GM19328 (cell line): Measurements from ENCODE around the gene SYNGR2.
"Not testable (repeated sequence)": the region's sequence is repeated elsewhere in the genome, so short reads cannot be mapped to it uniquely, and the experiment has no call there.

Source experiments
- ATAC-seq: cut with Tn5 transposase; IDR thresholded peaks from one replicate; pipeline ENCODE4 v1.9.1; 2021; ENCODE audit warnings: mild to moderate bottlenecking, moderate library complexity; ENCODE audit not compliant: unreplicated experiment

Gene SYNGR2

DNA sequence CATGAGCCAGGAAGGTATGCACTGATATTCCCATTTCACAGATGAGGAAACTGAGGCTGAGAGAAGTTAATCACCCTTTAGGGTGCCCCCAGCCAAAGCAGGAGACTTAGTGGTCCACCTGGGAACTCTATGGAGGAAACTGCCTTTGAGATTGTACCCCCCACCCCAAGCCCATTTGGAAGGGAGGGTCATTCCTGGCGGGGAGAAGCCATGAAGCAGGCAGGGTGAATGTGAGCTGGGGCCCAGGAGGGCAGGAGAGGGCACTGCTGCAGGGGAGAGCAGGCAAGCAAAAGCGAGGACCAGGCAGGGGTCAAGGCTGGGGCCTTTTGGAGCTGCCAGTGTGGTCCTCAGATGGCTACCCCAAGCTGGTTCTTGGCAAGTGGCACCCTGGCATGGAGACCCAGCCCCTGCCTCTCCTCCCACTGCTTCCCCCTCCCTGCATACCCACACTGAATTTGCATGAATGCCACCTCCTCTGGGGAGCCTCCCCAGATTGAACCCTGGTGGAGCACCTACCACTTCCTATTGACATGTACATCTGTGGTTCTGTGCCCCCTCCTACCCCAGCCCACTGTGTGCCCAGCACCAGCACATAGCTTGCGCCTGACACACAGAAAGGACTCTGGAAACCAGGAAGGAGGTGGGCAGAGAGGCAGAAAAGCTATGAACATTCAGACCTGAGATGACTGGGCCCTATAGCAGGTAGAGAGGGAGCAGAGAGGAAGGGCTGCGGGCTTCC, 38.9 kb upstream of the SYNGR2 start:
- no peak for ATAC-seq

GRCh38 chr17:78130090-78130436, 38.3 kb upstream of the SYNGR2 start:
- ATAC-seq = no peak

DNA sequence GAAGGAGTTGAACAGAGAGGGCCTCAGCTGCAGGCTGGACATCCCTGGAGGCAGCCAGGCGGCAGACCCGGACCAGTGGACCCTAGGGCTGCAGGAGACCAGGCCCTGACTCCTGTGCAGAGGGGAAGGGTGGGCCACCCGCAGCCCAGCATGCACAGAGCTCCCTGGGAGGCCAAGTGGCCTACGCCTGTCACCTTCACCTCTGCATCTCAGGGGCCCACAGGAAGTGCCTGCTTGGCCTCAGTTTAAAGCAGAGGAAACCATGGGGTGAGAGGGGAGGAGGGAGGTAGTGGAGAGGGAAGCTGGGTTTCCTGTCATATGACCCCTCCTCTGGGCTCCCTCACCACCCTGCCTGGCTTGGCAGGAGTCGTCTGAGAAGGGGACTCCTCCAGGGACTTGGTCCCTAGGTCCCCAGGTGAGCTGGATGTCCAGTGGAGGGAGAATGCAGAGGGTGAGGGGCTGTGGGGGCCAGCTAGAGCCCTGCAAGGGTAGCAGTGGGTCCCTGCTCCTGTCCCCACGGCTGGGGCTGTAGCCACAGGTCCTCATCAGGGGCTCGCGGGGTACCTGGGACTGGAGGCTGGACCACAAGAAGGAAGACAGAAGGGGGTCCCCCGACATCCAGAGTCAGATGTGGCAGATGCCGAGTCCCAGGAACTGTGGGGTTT, 37.8 kb upstream of the SYNGR2 start, which contains the start of gene TMC8:
TSS of gene TMC8 (plus strand) at position 335 of the 665 bp plus-strand sequence. CDS start 818 bp downstream, outside the sequence.
- no peak for ATAC-seq

DNA sequence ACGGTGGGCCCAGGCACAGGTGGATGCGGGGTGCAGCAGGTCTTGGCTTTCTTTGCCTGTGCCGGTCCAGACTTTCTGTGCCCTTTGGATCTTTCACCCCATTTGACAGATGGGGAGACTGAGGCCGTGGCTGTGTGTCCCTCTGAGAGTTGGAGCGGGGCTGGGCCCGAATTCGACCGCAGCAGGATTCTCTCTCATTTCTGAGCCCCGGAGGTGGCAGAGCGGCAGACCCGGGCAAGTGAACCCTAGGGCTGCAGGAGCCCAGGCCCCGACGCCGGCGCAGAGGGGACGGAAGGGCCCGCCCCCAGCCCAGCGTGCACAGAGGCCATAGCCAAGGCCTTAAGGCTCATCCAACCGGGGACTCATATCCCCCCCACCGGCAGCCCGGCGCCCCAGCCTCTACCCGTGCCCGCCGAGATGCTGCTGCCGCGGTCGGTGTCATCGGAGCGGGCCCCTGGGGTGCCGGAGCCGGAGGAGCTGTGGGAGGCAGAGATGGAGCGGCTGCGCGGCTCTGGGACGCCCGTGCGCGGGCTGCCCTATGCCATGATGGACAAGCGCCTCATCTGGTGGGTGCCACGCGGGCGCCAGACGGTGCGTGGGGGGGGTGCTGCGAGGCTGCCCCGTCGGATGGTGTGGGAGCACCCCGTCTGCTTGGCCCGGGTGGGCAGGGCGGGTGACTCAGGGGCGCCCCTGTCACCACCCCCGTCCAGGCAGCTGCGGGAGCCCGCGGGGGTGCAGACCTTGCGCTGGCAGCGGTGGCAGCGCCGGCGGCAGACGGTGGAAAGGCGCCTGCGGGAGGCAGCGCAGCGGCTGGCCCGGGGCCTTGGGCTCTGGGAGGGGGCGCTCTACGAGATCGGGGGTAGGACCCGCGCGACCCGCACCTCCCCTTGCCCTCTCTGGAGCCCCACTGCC, 37.0 kb upstream of the SYNGR2 start:
- no peak for ATAC-seq

- no peak for ATAC-seq
Measured at GRCh38 chr17:78132084-78132676, 36.2 kb upstream of the SYNGR2 start.

GRCh38 chr17:78132767-78133178, 35.6 kb upstream of the SYNGR2 start:
- no peak for ATAC-seq

GRCh38 chr17:78133179-78133951, 35.0 kb upstream of the SYNGR2 start:
- no peak for ATAC-seq

DNA sequence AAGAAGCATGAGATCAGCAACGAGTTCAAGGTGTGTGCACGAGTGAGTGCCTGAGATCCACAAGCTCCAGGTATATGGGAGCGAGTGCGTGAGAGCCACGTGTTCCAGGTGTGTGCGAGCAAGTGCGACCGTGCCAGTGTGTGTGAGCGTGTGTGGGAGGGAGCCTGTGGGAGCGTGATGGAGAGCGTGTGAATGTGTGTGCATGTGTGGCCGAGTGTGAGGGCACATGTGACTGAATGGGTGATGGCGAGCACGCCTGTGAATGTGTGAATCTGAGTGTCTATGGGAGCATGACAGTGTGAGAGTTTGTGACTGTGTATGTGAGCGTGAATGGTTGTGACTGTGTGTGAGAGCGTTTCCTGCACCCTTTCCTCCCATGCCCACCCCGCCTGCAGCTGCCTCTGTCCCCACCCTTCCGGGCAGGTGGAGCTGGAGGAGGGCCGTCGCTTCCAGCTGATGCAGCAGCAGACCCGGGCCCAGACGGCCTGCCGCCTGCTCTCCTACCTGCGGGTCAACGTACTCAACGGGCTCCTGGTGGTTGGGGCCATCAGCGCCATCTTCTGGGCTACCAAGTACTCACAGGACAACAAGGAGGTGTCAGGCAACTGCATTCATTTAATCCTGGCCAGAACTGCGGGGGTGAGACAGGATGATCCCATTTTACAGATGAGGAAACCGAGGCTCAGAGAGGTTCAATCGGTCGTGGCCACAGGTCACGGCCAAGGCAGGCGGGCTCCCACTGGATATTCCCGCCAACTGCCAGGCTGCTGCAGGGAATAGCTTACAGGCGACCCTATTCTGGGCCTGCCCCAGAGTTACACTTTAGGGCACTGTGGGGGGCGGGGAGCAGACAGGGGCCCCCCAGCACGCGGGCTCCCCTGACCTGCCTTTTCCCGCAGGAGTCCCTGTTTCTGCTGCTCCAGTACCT, 34.1 kb upstream of the SYNGR2 start:
- ATAC-seq = no peak

GRCh38 chr17:78134899-78135385, 33.4 kb upstream of the SYNGR2 start:
- no peak for ATAC-seq

- ATAC-seq = no peak
Measured at GRCh38 chr17:78135858-78136500, 32.4 kb upstream of the SYNGR2 start.

- no peak for ATAC-seq
Measured at GRCh38 chr17:78137392-78138203, 30.8 kb upstream of the SYNGR2 start.

DNA sequence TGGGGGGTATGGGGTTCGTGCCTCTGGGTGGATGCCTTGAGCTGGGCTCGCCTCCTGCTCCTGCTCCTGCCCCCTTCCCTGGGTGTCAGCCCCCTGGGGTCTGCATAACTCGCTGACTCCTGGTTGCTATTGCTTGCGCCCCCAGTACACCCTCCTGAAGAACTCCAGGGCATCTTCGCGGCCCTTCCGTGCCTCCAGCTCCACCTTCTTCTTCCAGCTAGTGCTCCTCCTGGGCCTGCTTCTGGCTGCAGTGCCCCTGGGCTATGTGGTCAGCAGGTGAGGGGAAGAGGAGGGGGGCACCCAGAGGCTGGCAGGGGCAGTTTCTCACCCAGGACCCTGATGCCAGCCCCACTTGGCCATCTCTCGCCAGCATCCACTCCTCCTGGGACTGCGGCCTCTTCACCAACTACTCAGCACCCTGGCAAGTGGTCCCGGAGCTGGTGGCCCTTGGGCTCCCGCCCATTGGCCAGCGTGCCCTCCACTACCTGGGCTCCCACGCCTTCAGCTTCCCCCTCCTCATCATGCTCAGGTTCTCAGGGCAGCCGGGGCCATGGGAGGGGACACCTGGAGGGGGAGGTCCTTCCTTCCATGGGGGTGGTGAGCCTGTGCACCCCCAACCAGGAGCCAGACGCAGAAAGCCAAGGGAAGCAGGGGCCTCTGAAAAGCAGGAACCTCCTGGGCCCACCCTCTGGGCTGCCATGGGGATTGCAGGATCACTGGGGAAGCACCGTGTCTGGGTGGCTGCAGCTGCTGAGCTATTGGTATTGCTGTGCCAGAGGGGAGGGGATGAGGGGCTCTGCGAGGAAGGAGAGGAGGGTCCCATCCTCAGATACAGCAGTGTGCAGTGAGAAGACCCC, 29.9 kb upstream of the SYNGR2 start:
- no peak for ATAC-seq

- ATAC-seq = not testable (repeated sequence)
Measured at GRCh38 chr17:78139861-78140168, 28.6 kb upstream of the SYNGR2 start.

DNA sequence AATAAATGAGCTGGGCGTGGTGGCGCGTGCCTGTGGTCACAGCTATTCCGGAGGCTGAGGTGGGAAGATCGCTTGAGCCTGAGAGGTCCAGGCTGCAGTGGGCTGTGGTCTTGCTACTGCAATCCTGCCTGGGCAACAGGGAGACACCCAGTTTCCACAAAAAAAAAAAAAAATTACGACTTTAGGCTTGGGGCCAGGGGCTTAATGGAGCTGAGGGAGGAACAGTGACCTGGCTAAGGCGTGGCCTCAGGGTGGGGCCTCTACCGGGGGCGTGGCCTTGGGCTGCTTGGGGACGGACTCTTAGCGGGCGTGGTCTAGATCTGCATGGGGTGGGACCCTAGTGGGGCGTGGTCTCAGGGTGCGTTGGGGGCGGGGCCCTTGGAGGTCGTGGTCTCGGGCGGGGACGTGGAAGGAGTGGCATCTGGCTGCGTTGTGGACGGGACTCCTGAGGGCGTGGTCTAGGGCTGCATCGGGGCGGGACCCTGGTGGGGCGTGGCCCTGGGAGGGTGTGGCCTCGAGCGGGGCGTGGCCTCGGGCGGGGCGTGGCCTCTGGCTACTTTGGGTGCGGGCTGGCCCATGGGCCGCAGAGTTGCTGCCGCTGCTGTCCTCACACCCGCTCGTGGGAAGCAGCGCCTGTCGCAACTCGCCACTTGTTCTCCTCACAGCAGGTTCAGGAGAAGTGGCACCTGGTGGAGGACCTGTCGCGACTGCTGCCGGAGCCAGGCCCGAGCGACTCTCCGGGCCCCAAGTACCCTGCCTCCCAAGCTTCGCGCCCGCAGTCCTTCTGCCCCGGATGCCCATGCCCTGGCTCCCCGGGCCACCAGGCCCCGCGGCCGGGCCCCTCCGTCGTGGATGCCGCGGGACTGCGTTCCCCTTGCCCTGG, 28.0 kb upstream of the SYNGR2 start:
- peak; percentile 65 for ATAC-seq

GRCh38 chr17:78141437-78142118, 26.8 kb upstream of the SYNGR2 start:
- ATAC-seq = no peak
